ENCODE data around the gene DVL2.
A peak's percentile ranks its signal among the peaks of the same experiment; 100 is the strongest.

DVL2 gene

DNA sequence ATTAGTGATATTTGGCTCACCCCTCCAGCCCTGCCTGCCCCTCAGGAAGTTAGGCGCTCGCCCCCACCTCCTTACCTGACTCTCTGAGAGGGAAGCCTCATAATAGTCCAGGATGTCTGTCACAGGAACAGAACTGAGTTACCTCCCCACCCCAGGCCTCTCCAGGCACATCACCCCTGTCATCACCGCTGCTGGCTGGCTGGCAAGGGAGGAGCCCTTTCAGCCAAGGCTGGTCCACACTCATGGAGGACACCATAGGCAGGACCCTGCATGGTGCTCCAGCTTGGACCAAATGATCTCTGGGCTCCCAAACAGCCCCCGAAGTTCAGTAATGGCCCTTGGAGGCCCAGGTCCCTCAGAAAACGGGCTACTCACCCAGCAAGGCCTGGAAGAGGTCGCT is 16.2 kb downstream of the DVL2 start:
- no peak for DNase-seq

DNA sequence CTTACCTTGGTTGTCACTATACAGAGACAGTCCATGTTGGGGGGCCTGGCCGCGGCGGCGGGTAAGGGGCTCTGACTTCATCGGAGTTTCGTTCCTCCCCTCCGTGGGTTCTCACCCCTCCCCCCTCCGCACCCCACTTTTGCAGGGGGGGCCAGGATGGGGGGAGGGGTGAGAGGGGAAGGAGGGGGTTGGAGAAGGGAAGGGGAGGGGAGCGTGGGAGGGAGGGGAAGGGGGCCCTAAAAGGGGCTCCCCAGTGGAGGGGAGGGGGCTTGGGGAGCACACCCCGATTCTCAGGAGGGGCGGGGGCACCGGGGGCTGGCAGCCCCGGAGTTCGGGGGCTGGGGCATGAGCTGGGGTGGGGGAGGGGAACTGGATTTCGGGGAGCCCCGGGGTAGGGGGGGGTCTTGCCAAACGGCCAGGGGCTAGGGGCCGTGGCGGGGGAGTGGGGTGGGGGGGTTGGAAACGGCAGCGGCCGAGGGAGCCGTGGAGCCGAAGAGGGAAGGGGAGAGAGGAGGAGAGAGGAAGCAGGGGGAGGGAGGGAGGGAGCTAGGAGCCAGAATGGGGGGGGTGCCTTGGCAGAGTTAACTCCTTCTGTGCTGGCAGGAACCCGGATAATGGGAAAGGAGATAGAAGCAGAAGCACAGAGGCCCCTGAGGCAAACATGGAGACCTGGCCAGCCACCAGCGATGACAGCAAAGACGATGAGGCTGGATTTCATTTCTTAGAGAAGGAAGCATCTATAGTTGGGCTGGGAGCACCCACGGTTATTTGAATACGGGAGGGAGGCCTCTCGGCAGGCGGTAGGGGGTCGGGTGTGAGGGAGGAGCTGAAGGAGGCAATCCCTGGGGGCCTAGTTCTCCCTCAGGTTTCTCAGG is 17.0 kb downstream of the DVL2 start:
- no peak for DNase-seq

DNA sequence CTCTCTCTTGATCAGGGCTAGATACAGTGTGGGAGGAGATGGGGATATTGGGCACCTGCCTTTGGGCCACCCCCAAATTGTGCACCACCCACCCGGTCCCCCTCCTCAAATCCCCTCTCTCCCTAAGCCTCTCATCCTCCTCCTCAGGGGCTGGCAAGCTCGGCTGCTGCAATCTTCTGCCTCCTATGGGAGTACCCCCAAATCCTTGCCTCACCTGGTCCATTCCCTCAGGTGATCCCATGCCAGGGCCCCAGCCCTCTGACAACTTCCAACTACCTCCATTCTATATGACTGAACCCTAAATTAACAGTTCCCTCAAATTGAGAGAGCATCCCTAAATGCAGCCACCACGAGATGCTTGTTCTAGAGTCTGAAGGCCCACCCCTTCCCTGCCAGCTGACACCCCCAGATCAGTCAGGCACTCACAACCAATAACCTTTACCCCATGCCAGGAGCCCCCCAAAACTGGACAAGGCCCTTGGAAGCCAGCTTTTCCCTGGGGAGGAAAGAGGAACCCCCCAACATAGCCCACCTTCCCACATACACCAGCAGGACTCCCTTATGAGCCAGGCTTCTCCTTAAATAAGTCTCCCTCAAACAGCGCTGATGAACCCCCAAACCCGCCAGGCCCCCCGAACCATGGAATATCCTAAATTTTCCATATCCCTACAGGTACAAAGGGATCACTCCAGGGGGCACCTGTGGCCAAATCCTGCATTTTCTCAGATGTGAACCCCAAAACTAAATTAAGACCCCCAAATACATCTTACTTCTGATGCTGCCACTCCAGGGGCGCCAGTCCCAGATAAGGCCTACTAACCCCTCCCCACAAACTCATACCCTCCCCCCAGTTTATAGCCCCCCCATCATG is 17.8 kb downstream of the DVL2 start:
- DNase-seq = no peak

DNA sequence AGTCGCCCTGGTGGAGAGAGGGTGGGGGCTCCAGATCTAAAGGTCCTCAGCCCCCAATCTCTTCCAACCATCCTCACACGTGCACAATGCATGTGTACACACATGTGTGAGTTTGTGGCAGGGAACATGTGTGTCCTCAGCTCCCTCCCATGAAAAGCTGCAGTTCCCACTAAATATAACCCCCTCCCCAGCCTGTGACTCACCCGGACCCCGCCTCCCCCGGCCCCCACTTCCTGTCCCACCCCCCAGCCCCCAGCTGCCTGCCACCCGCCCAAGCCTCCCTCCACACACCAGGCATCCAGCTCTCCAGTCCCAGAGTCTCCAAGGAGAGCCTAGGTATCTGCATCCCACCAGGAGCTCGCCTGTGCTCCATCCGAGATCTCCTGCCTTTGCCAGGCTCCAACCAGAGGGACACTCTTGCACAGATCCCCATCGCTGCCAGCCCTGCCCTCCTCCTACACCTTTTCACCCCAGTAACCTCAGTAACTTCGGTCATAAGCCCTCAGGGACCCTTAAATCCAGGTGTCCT is 18.6 kb downstream of the DVL2 start:
- no peak for DNase-seq

DNA sequence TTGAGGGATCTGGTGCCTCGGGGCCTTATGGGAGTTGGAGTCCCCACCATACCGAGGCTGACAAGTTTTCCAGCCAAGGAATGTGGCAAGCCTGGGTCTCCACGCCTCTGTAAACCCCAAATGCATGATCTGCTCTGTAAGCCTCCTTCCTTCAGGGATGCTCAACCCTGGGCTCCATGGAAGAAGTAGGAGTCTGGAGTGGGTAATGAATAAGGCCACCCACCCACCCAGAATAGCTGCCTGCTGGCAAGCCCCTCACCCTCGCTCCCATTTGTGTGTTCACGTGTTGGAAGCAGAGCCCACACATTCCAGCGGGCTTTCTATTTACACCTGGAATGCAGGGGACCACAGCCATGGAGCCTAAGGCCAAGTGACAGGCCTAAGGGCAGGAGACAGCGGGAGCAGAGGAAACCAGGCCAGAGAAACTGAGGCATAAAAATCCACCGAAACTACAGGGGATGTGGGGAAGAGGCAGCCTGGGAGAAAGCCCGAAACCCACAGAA is 19.1 kb downstream of the DVL2 start:
- DNase-seq = no peak

DNA sequence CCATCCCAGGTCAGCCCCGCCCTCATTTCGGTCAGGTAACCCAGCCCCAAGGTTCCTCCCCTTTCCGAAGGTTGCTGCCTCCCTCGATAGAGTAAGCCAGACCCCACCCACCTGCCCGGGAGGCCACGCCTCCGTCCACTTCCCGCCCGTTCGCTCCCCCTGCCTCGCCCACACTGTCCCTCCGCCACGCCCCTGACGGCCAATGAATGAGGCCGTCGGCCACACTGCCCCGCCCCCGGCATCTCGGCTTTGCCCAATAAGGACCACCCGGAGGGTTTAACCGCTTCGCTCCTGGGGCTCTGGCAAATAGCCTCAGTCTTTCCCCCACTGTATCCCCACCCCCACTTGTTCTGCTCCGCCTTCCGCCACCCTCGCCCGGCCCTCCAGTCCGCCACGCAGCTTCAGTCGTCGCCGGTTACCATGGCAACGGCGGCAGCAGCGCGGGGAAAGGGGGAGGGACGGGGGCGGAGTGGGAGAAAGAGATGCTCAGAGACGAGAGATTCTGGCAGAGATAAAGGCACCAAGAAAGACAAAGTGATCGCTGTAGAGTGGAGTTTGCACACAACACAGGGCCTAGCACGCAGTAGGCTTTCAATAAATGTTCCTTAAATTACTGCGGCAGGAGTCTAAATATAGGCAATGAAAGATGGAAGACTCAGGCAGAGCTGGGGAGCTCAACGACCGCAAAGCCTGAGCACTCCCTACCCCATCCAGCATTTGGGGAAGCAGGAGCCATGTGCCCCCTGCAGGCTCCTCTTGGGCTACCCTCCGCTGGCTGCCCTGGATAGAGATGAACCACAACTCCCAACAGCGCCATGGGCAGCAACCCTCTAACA is 19.8 kb downstream of the DVL2 start:
- peak; percentile 99 for DNase-seq

DNA sequence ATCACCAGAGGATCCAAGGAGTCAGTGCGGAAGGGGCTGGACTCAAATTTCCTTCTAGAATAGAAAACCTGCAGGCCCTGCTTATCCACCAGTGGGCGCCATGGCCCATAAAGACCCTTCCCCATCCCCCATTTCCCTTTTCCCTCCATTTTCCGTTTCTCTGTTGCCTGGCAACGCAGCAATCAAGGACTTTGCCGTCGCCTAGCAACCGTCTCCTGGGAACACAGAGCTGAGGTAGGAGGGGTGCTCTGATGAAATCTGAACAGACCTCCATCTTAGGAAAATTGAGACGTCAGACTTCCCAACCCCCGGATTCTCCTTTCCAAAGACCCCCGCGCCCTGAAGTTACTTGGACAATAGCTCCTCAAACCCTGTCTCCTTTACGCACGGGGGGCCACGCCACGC is 20.4 kb downstream of the DVL2 start:
- DNase-seq = peak; percentile 88 to 89

DNA sequence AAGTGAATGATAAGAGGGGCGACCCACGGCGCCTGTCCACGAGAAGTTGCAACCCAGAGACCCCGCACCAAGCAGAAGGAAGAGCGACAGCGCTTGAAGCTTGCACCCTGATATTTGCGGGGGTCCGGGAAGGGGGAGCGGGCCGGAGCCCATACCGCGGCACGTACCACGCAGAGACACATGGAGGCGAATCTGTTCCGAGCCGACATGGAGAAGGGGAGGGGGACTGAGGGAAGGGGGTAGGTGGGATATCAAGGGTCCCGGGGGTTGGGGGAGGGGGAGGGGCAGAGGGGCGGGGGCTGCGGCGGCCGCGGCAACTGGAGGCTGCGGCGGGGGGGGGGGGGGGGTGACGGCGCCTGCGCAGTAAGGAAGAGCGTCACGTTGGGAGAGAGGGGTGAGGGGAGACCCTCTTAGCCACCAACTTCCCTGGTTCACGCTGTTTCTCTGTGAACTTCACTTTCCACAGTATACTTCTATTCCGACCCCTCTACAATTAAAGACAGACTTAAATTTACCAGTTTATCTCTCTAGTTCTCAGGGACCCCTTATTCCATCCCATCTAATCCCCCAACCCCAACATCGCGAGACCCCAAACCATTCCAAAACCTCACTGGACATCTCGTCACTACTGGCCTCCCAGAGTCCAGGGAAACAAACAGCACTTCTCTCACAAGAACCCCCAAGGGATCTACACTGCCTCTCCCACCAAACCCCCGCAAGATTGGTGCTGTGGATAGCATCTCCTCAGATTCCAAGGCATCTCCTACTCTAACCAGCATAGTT is 22.6 kb downstream of the DVL2 start:
- DNase-seq = no peak

DNA sequence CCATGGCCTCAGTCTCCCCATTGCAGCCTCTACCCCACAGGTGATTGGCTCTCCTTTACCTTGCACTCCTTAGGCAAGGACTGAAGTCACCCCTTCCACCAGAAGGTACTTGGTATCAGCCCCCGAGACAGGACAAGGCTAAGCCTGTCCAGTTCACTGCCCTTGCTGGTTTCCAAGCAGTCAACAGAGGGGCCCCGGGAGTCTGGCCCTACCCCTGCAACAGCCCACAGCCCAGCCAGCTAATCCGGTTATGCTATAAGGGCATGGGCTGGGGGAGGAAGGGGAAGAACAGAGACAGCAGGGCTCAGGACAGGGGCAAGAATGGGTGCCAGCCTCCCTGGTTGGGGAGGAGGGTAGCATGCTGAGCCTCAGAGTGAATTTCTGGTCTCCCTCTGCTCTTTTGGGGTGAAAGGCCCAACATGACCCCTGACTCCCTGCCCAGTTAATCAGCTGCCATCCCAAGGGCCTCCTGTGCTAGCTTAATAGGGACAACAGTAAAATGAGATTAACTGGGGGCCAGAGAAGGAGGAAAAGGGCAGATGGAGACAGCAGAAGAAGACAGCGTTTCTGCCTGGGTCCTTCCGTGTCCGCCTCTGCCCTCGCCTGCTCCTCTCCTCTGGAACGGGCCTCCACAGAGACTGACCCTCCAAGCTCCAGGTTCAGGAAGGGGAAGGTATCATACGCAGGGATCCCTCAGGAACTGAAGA is 25.4 kb downstream of the DVL2 start:
- DNase-seq = no peak

DNA sequence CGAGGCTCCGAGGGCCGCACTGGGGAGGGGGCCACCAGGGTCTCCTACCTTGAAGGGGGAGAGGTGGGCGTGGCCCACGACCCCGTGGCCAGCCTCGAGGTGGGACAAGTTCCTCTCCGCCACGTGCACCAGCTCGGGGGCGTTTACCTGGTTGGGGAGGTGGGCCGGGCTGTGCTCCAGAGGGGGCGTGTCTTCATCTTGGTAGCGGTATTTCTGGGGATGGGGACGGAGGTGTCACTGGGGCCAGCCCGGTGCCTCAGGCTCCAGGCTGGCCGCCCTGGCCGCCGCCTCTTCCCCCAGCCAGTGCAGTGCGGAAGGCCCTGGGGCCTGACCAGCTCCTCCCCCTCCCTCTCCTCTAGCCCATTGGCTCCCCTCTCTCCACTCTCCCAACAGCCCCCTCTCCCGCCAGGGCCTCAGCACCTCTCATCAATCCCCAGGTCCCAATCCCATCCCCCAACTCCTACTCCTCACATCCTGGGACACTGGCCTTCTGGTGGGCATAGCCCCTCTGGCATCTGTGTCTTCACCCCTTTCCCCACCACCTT is 26.2 kb downstream of the DVL2 start:
- no peak for DNase-seq

DNA sequence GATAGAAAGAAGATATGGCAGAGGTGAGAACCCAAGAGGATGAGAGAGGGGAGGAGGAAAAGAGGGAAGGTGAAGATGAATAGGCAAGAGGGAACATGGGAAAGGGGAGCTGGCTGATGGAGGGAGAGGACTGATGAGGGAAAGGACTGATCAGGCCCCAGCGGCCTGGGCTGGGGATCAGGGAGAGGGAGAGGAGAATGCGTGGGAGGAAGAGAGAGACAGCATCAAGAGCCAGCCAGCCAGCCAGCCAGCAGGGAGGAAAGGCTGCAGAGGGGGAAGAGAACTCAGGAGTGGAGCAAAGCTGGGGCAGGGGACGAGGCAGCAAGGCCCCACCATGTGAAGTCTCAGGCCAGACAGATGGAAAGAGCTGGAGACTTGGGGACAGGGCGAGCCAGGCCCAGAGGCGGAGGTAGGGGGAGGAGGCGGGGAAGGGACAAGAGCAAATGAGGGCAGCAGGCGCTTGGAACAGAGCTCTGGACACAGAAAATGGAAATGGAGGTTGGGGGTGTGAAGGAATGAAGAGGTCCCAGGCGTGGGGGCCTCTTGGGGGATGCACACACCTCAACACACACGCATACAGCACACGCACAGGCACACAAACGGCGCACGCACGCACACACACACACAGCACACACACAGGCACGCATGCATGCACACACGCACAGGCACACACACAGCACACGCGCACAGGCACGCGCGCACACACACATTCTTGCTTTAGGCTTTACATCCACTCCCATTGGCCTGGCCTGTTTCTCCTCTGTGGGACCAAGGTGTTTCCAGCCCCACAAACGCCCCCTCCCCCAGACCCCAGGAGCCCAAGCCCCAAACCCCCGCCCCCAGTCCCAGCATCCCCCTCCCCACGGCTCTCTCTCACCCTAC is 27.0 kb downstream of the DVL2 start:
- DNase-seq = no peak

DNA sequence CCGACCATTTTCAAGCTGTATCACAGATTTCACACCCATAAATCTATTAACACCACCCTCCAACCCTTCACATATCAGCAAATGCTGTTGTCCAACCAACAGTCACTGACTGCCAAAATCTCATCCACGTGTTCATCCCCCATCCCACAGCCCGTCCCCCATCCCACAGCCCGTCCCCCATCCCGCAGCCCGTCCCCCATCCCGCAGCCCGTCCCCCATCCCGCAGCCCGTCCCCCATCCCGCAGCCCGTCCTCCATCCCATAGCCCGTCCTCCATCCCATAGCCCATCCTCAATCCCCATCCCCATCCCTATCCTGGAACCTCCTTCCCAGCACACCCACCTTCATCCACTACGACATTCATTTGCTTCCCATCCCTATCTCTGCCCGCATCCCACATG is 28.8 kb downstream of the DVL2 start:
- DNase-seq = no peak

DNA sequence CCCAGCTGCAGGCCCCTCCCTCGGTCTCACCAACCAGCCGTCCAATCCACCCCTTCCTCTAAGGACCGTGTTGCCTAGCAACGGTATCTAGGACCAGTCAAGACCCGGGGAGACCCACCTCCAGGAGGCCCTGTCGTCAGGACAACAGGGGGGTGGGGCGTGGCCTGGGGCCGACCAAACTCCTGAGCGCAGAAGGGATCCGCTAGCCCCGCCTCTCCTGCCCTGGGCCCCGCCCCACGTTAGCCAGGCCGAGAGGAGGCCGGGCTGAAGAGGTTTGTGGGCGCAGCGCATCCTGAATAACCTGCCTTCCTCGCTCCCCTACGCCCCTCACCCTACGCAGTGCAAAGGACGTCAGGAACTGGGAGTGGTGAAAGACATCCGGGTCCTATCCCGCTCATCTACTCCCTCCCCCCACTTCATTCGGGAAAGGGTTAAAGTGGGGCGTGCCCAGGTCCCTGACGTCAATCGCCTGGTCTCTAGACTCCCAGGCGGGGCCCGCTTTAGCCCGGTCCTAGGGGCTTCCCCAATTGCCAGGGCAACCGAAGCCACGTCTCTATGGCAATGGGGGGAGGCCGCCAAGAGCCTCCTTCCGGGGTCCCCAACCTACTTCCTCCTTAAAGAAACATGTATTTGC is 29.4 kb downstream of the DVL2 start:
- DNase-seq = peak; percentile 98

DNA sequence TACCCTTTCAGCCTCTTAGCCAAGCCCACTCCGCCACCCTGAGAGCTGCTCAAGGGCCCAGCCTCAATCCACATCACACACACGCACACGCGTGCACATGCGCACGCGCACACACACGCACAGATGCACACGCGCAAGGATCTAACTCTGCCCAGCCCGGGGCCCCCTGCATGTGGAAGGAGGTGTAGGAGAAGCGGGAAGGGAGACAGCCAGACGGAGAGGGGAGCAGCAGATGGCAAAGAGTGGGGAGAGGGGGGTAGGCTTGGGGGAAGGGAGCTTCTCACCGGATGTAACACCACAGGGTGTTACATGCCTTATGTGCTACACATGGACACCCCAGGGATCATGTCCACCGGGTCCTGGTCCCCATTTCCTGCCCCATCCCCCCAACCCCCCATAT is 30.0 kb downstream of the DVL2 start:
- no peak for DNase-seq

DNA sequence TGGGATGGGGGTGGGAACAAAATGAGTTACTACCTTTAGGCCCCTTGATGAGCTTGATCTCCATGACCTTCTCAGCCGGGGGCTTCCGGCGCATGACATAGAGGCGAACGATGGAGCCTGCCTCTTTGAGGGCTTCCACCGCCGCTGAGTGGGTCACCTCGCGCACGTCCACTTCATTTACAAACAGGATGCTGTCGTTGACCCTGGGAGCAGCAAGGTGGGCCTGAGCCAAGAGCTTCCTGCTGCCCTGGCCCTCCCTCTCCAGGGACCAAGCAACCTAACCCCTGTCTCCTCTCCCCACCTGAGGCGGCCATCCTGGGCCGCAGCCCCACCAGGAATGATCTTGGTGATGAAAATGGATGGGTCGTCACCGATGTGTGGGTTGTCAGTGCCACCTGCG is 30.9 kb downstream of the DVL2 start:
- DNase-seq = no peak

DNA sequence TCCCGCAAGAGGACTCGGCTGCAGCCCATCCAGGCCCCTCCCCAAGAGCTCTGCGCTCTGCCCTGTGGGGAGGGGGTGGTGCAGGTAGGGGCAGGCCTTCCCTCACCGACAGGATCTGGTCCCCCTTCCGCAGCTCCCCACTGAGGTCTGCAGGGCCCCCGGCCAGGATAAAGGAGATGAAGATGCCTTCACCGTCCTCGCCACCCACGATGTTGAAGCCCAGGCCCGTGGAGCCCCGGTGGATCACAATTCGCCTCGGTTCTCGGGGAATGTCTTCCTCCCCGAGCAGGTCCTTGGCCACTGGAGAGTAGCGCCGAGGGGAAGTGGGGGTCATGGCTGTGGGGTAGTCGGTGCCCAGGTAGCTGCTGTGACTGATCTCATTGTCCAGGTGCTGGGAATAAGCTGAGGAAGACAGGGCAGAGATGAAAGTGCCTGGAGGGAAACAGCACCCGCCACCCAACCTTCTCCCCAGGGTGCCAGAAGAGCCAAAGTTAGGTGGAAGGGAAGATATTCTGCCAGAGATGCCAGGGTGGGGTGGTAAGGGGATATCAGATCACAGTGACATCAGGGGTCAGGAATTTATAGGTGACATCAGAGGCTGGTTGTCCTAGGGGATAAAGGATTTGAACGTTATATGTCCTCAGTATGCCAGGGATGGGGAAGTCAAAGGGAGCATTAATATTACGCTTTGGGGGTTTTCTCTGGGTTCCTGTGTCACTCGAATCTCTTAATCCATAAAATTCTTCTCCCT is 37.5 kb downstream of the DVL2 start:
- no peak for DNase-seq

DNA sequence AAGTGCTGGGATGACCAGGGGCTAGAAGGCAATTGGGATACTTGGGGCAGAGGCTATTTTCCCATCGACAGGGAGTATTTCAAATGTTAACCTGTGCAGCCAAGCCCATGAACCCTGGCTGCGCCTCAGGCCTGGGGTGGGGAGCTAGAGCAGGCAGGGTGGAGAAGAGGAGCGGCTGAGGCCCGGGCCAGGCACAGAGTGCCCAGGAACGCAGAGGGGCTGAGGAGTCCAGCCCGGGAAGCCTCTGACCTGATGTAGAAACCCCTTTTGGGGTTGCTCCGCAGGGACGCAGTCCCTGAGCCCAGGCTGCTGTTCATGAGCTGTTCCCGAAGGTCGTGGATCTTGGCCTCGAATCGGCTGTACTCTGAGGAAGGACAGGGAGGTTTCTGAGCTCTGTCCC is 38.3 kb downstream of the DVL2 start:
- DNase-seq = no peak

DNA sequence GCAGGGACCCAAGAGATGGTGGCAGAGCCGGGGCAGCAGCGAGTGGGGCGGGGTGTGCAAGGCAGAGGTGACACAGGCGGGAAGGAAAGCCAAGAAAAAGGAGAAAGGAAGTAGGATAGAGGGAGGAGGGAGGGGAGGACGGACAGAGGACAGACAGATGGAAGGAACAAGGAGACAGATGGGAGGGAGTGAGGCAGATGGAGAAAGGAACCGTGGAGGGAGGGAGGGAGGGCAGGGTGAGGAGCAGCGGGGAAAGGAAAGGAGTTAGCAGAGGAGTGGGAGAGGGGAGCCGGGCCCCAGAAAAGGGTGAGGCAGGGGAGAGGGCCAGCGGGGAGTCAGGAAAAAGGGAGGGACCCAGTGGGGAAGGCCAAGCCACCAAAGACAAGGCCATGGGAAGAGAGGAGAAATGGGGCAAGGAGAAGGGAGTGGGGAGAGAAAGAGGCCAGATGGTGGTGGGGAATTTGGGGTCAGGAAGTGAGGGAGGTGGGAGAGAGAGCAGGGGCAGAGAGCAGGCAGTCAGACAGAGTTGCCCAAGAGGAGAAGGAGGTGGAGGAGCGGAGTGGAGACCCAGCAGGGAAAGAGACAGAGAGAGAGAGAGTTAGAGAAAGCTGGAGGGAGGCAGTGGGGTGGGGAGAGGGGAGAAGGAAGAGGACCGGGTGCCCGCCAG is 41.9 kb downstream of the DVL2 start:
- no peak for DNase-seq

All from CD4-positive, alpha-beta T cell treated with Interferon alpha-2 for 1 hour (primary cell).